ENCODE results near the gene LRCOL1. TPM values are rescaled to one million over a fixed set of nuclear protein-coding genes. Genes with fewer than 3 reads are reported as not detected.

LRCOL1 gene
- not detected for total RNA-seq

GRCh38 chr12:132610051-132610759, at the start of gene LRCOL1:
Gene LRCOL1, minus strand, starts transcription at chr12:132610582. Its CDS starts 4,331 bp downstream, at chr12:132606251.
- no peaks in the 10 kb centered on the region for H3K27me3 ChIP-seq

GRCh38 chr12:132660052-132660451, 49.7 kb upstream of the LRCOL1 start:
- intact Hi-C loops (cut with DNase I): no loop called here
- no peak overlapping the region for H3K4me3 ChIP-seq
- no peaks in the 10 kb centered on the region for H3K27me3 ChIP-seq
- no peaks in the 10 kb centered on the region for H3K4me1 ChIP-seq
- no peaks in the 10 kb centered on the region for H3K9me3 ChIP-seq
- no peak for DNase-seq (ENCODE audit: extremely low spot score in 2 of 2)
- peaks cover 0 to 74% of the 10 kb centered on the region in 2 donors for H3K36me3 ChIP-seq
- TF ChIP-seq CTCF (IDR thresholded peaks at IDR 0.05): no peak
- no peak overlapping the region for H3K27ac ChIP-seq

More at GRCh38 chr12:132610051-132610759, at the start of gene LRCOL1:
- DNase-seq (ENCODE audit: extremely low spot score in 2 of 2): no peak
- H3K4me3 ChIP-seq: no peak within 1 kb of the TSS
- TF ChIP-seq POLR2A (IDR thresholded peaks at IDR 0.05): no peak
- no peak for TF ChIP-seq CTCF (IDR thresholded peaks at IDR 0.05)
- no peak for TF ChIP-seq POLR2AphosphoS5 (IDR thresholded peaks at IDR 0.05; ENCODE audit: insufficient read depth in 1 of 2, low read depth in 1 of 2)
- intact Hi-C loops (cut with DNase I): loop anchor here (5.0 to 10.0 kb wide), 2 partner anchors 198 to 455 kb away; no protein-coding TSS in a partner anchor
- H3K27ac ChIP-seq: no peak within 1 kb of the TSS
- H3K9me3 ChIP-seq: no peaks in the 10 kb centered on the region
- H3K36me3 ChIP-seq: no peaks in the 10 kb centered on the region
- H3K4me1 ChIP-seq: peaks cover 8% of the 10 kb centered on the region

GRCh38 chr12:132659146-132659545, 48.8 kb upstream of the LRCOL1 start:
- intact Hi-C loops (cut with DNase I): no loop called here
- no peaks in the 10 kb centered on the region for H3K4me1 ChIP-seq
- H3K36me3 ChIP-seq: peaks cover 0 to 70% of the 10 kb centered on the region in 2 donors
- H3K27ac ChIP-seq: no peak overlapping the region
- no peak overlapping the region for H3K4me3 ChIP-seq
- no peak for TF ChIP-seq POLR2AphosphoS5 (IDR thresholded peaks at IDR 0.05; ENCODE audit: insufficient read depth in 1 of 2, low read depth in 1 of 2)
- TF ChIP-seq POLR2A (IDR thresholded peaks at IDR 0.05): no peak
- no peak for TF ChIP-seq CTCF (IDR thresholded peaks at IDR 0.05)
- no peaks in the 10 kb centered on the region for H3K9me3 ChIP-seq
- DNase-seq (ENCODE audit: extremely low spot score in 2 of 2): no peak
- H3K27me3 ChIP-seq: no peaks in the 10 kb centered on the region

GRCh38 chr12:132658149-132658894, 47.9 kb upstream of the LRCOL1 start:
- TF ChIP-seq CTCF (IDR thresholded peaks at IDR 0.05) (no peak), POLR2AphosphoS5 (IDR thresholded peaks at IDR 0.05; ENCODE audit: insufficient read depth in 1 of 2, low read depth in 1 of 2) (no peak), POLR2A (IDR thresholded peaks at IDR 0.05) (no peak)
- no peaks in the 10 kb centered on the region for H3K27me3 ChIP-seq
- H3K4me3 ChIP-seq: no peak overlapping the region
- no peaks in the 10 kb centered on the region for H3K9me3 ChIP-seq
- no peaks in the 10 kb centered on the region for H3K4me1 ChIP-seq
- DNase-seq (ENCODE audit: extremely low spot score in 2 of 2): no peak
- no peak overlapping the region for H3K27ac ChIP-seq
- intact Hi-C loops (cut with DNase I): no loop called here
- peaks cover 0 to 68% of the 10 kb centered on the region in 2 donors for H3K36me3 ChIP-seq
